ENCODE results near the gene SERPINB1. TPM values are rescaled to one million over a fixed set of nuclear protein-coding genes. Genes with fewer than 3 reads are reported as not detected.
"Not testable (repeated sequence)": the region's sequence is repeated elsewhere in the genome, so short reads cannot be mapped to it uniquely, and the experiment has no call there.

SERPINB1 gene
- total RNA-seq, 1 donor from 2014 or later = 33.5 TPM

- DNase-seq (ENCODE audit: low read depth) = no peak
Measured at GRCh38 chr6:2866171-2866846, 24.6 kb upstream of the SERPINB1 start.

GRCh38 chr6:2865694-2866151 is 24.1 kb upstream of the SERPINB1 start:
- peak; percentile 86 for DNase-seq (ENCODE audit: low read depth)

GRCh38 chr6:2865270-2865669 is 23.6 kb upstream of the SERPINB1 start:
- DNase-seq (ENCODE audit: low read depth) = no peak

- no peak for DNase-seq (ENCODE audit: low read depth)
Measured at GRCh38 chr6:2863901-2864300, 22.2 kb upstream of the SERPINB1 start.

GRCh38 chr6:2862712-2863181 is 21.1 kb upstream of the SERPINB1 start:
- DNase-seq (ENCODE audit: low read depth) = peak; percentile 59

- DNase-seq (ENCODE audit: low read depth) = no peak
Measured at GRCh38 chr6:2861822-2862164, 20.1 kb upstream of the SERPINB1 start.

GRCh38 chr6:2861060-2861821 is 19.6 kb upstream of the SERPINB1 start:
- no peak for DNase-seq (ENCODE audit: low read depth)

GRCh38 chr6:2860706-2861059 is 19.0 kb upstream of the SERPINB1 start:
- not testable (repeated sequence) for DNase-seq (ENCODE audit: low read depth)

- DNase-seq (ENCODE audit: low read depth) = not testable (repeated sequence)
Measured at GRCh38 chr6:2859798-2860705, 18.4 kb upstream of the SERPINB1 start.

GRCh38 chr6:2859185-2859700 is 17.6 kb upstream of the SERPINB1 start:
- no peak for DNase-seq (ENCODE audit: low read depth)

- no peak for DNase-seq (ENCODE audit: low read depth)
Measured at GRCh38 chr6:2857580-2858337, 16.1 kb upstream of the SERPINB1 start.

- no peak for DNase-seq (ENCODE audit: low read depth)
Measured at GRCh38 chr6:2857185-2857579, 15.5 kb upstream of the SERPINB1 start.

GRCh38 chr6:2855061-2855519 is 13.4 kb upstream of the SERPINB1 start:
- DNase-seq (ENCODE audit: low read depth) = peak; percentile 50

GRCh38 chr6:2854396-2854982 is 12.8 kb upstream of the SERPINB1 start:
- no peak for DNase-seq (ENCODE audit: low read depth)

GRCh38 chr6:2853769-2854395 is 12.2 kb upstream of the SERPINB1 start:
- peak; percentile 69 for DNase-seq (ENCODE audit: low read depth)

- DNase-seq (ENCODE audit: low read depth) = not testable (repeated sequence)
Measured at GRCh38 chr6:2853378-2853768, 11.7 kb upstream of the SERPINB1 start.

- no peak for DNase-seq (ENCODE audit: low read depth)
Measured at GRCh38 chr6:2852921-2853322, 11.3 kb upstream of the SERPINB1 start.

- DNase-seq (ENCODE audit: low read depth) = no peak
Measured at GRCh38 chr6:2852514-2852855, 10.8 kb upstream of the SERPINB1 start.

GRCh38 chr6:2851727-2852513 is 10.3 kb upstream of the SERPINB1 start:
- no peak for DNase-seq (ENCODE audit: low read depth)
